K562 (cell line): ENCODE results near the gene RBM34. TPM values are rescaled to one million over a fixed set of nuclear protein-coding genes. Genes with fewer than 3 reads are reported as not detected.

Experiments used
- CBX2 ChIP-seq: fragments of 200-600 bp; sonication (generic); IDR thresholded peaks from one replicate; pipeline ENCODE4 v1.6.1; 2012; ENCODE audit warnings: mild to moderate bottlenecking, low read length, inconsistent platforms; ENCODE audit not compliant: insufficient read depth, poor library complexity, severe bottlenecking
- CREM ChIP-seq: IDR thresholded peaks from 2 replicates; pipeline ENCODE4 v1.6.1; 2014; ENCODE audit warnings: antibody characterized with exemption, low read depth
- ELF1 ChIP-seq: fragments of 200-800 bp; sonication (Bioruptor generic); IDR thresholded peaks from 2 replicates; pipeline ENCODE4 v1.6.1; 2016; ENCODE audit warnings: missing genetic modification characterization, missing compliant biosample characterization
- FOXJ2 ChIP-seq: fragments of 200-800 bp; sonication (Bioruptor generic); IDR thresholded peaks from 2 replicates; pipeline ENCODE4 v1.6.1; 2016; ENCODE audit warnings: missing genetic modification characterization, missing compliant biosample characterization
- LARP7 ChIP-seq: fragments of 450-650 bp; IDR thresholded peaks from 2 replicates; pipeline ENCODE4 v1.6.1; 2016
- MLLT1 ChIP-seq, 2 experiments: fragments of 450-650 bp; IDR thresholded peaks; 2 replicates each; pipeline ENCODE4 v1.6.1; 2016
- MTA1 ChIP-seq: fragments of 450-650 bp; IDR thresholded peaks from 2 replicates; pipeline ENCODE4 v1.6.1; 2017; ENCODE audit warnings: borderline replicate concordance
- NFIX ChIP-seq: fragments of 250-450 bp; sonication (Bioruptor Pico); IDR thresholded peaks from 2 replicates; pipeline ENCODE4 v1.4.0; 2020; ENCODE audit warnings: low read depth, mild to moderate bottlenecking, moderate library complexity
- TARDBP ChIP-seq: fragments of 450-650 bp; IDR thresholded peaks from 2 replicates; pipeline ENCODE4 v1.6.1; 2016
- polyA plus RNA-seq, 8 experiments: library from polyadenylated mRNA; depleted of rRNA in 4 of 8; stranded (reverse) in 5 of 8; unstranded in 3 of 8; fragments of >200 nt; fragmentation: Nextera tagmentation in 2 of 8; fragmentation: Illumina TruSeq in 1 of 8; extraction: Ambion mirVana in 2 of 8; extraction: Trizol in 1 of 8; gene quantifications; 2 replicates each; pipeline versions ENCODE4 v1.2.1 to v1.2.3, GENCODE V29; 2011 to 2014; ENCODE audit warnings: inconsistent platforms in 1 of 8, missing spikeins in 1 of 8
- total RNA-seq, 7 experiments: library from RNA; depleted of rRNA in 6 of 7; stranded (reverse); fragments of >200 nt in 6 of 7; fragmentation: Illumina TruSeq in 2 of 7; extraction: Trizol in 2 of 7; gene quantifications; 2 replicates each; pipeline versions ENCODE4 v1.2.1 to v1.2.3, GENCODE V29; 2011 to 2021; ENCODE audit warnings: low replicate concordance in 1 of 7
- TF ChIP-seq, protein P1 (sequence below), 2 experiments: fragments of 450-650 bp in 1 of 2; sonication (generic) in 1 of 2; formaldehyde crosslinking in 1 of 2; IDR thresholded peaks; 2 replicates each; pipeline versions ENCODE4 v1.7.1 to v1.9.0; 2016 to 2022; ENCODE audit warnings: inconsistent platforms in 1 of 2, mild to moderate bottlenecking in 1 of 2, missing genetic modification reagents in 1 of 2
- TF ChIP-seq, protein P2 (sequence below): fragments of 200-800 bp; sonication (Bioruptor generic); IDR thresholded peaks from 2 replicates; pipeline ENCODE4 v1.6.1; 2017; ENCODE audit warnings: missing genetic modification characterization, missing compliant biosample characterization
- TF ChIP-seq, protein P3 (sequence below): sonication (generic); formaldehyde crosslinking; IDR thresholded peaks from 2 replicates; pipeline ENCODE4 v1.8.0; 2022; ENCODE audit warnings: missing genetic modification reagents, mild to moderate bottlenecking, borderline replicate concordance

The RBM34 gene
- total and polyA plus RNA-seq, 9 of the 15 experiments (the other 6 are each of a cell fraction or from before 2014, with no cell fraction given): 64.0 to 178 (median 124) TPM

DNA sequence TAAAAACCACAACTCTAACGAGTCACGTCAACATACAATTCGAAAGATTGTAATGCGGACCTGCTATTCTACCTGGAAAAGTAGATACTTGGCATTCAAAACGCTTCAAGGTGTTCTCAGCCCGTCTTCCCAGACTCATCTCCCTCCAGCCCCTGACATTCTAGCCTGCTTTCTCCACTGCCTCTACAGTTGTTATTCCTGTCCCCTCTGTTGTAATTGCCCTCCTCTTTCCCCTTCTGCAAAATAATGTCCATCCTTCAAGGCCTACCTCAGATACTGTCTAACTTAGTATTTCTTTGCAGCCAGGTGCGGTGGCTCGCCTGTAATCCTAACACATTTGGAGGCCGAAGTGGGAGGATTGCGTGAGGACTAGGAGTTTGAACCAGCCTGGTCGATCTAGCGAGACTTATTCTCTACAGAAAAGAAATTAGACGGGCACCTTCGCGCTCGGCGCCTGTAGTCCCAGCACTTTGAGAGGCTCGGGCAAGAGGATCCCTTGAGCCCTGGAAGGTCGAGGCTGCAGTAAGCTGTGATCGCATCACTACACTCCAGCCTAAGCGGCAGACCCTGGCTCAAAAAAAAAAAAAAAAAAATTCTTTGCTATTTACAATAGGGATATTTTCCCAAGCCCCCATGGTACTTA lies 756 bp upstream of the RBM34 start (continued):
- TF ChIP-seq, protein P1, sequence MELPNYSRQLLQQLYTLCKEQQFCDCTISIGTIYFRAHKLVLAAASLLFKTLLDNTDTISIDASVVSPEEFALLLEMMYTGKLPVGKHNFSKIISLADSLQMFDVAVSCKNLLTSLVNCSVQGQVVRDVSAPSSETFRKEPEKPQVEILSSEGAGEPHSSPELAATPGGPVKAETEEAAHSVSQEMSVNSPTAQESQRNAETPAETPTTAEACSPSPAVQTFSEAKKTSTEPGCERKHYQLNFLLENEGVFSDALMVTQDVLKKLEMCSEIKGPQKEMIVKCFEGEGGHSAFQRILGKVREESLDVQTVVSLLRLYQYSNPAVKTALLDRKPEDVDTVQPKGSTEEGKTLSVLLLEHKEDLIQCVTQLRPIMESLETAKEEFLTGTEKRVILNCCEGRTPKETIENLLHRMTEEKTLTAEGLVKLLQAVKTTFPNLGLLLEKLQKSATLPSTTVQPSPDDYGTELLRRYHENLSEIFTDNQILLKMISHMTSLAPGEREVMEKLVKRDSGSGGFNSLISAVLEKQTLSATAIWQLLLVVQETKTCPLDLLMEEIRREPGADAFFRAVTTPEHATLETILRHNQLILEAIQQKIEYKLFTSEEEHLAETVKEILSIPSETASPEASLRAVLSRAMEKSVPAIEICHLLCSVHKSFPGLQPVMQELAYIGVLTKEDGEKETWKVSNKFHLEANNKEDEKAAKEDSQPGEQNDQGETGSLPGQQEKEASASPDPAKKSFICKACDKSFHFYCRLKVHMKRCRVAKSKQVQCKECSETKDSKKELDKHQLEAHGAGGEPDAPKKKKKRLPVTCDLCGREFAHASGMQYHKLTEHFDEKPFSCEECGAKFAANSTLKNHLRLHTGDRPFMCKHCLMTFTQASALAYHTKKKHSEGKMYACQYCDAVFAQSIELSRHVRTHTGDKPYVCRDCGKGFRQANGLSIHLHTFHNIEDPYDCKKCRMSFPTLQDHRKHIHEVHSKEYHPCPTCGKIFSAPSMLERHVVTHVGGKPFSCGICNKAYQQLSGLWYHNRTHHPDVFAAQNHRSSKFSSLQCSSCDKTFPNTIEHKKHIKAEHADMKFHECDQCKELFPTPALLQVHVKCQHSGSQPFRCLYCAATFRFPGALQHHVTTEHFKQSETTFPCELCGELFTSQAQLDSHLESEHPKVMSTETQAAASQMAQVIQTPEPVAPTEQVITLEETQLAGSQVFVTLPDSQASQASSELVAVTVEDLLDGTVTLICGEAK (IDR thresholded peaks at IDR 0.05): no peak
- TF ChIP-seq, protein P1 (CRISPR knock-in tag; IDR thresholded peaks at IDR 0.05): no peak
- TF ChIP-seq CREM (no peak), LARP7 (no peak), MTA1 (no peak), ELF1 (tag) (no peak), TARDBP (no peak), CBX2 (no peak), FOXJ2 (tag) (no peak), NFIX (CRISPR knock-in tag) (no peak), MLLT1 (IDR thresholded peaks at IDR 0.05) (0 out of 4 replicates have a peak, but pooled peaks of 1 of the 2 experiments have one; percentile 10)
- TF ChIP-seq, protein P2, sequence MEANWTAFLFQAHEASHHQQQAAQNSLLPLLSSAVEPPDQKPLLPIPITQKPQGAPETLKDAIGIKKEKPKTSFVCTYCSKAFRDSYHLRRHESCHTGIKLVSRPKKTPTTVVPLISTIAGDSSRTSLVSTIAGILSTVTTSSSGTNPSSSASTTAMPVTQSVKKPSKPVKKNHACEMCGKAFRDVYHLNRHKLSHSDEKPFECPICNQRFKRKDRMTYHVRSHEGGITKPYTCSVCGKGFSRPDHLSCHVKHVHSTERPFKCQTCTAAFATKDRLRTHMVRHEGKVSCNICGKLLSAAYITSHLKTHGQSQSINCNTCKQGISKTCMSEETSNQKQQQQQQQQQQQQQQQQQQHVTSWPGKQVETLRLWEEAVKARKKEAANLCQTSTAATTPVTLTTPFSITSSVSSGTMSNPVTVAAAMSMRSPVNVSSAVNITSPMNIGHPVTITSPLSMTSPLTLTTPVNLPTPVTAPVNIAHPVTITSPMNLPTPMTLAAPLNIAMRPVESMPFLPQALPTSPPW: no peak
- TF ChIP-seq, protein P3, sequence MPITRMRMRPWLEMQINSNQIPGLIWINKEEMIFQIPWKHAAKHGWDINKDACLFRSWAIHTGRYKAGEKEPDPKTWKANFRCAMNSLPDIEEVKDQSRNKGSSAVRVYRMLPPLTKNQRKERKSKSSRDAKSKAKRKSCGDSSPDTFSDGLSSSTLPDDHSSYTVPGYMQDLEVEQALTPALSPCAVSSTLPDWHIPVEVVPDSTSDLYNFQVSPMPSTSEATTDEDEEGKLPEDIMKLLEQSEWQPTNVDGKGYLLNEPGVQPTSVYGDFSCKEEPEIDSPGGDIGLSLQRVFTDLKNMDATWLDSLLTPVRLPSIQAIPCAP (CRISPR knock-in tag): 0 out of 2 replicates have a peak, but pooled peaks have one; percentile 10
